ENCODE measurements around the gene CNTROB.

DNA sequence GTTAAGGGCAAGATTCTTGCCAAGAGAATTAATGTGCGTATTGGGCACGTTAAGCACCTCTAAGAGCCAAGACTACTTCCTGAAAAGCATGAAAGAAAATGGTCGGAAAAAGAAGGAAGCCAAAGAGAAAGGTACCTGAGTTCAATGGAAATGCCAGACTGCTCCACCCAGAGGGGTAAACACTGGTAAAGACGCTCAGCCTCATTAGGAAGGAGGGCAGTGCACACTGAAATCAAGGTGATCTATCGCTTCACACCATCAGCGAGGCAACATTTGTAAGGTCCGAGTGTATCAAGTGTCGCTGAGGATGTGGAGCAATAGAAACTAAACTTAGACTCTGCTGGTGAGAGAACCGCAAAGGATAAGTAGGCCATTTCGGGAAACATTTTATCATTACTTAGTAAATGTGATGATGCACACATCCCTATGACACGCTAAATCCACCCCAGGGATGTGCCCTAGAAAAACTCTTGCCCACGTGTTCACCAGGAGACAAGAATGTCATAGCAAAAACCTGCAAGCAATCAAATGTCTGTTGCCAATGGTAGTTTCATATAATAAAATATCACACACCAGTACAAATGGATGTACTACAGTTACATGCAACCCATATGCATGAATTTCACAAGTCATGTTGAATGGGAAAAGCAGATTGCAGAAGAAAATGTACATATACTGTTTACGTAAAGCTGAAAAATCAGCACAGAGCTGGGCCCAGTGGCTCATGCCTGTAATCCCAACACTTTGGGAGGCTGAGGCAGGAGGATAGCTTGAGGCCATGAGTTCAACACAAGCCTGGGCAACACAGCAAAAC, 23.6 kb downstream of the CNTROB start:
- TF ChIP-seq, protein P1, sequence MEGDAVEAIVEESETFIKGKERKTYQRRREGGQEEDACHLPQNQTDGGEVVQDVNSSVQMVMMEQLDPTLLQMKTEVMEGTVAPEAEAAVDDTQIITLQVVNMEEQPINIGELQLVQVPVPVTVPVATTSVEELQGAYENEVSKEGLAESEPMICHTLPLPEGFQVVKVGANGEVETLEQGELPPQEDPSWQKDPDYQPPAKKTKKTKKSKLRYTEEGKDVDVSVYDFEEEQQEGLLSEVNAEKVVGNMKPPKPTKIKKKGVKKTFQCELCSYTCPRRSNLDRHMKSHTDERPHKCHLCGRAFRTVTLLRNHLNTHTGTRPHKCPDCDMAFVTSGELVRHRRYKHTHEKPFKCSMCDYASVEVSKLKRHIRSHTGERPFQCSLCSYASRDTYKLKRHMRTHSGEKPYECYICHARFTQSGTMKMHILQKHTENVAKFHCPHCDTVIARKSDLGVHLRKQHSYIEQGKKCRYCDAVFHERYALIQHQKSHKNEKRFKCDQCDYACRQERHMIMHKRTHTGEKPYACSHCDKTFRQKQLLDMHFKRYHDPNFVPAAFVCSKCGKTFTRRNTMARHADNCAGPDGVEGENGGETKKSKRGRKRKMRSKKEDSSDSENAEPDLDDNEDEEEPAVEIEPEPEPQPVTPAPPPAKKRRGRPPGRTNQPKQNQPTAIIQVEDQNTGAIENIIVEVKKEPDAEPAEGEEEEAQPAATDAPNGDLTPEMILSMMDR (IDR thresholded peaks at IDR 0.05) = no peak
- no peak for TF ChIP-seq POLR2A (IDR thresholded peaks at IDR 0.05)

Data from body of pancreas (tissue), 4 donors.